ENCODE measurements around the gene AHRR.
"Not testable (repeated sequence)": the region's sequence is repeated elsewhere in the genome, so short reads cannot be mapped to it uniquely, and the experiment has no call there.

Gene AHRR

GRCh38 chr5:399296-400281 lies 78.1 kb downstream of the AHRR start:
- H3K4me3 ChIP-seq (ENCODE audit: low read depth, low read length): peak overlapping the region; percentile 36
- no peak overlapping the region for H3K27ac ChIP-seq
- H3K4me2 ChIP-seq (ENCODE audit: low read length): peak overlapping the region; percentile 55
- no peaks in the 10 kb centered on the region for H3K79me2 ChIP-seq
- peak overlapping the region; percentile 5 for H2AFZ ChIP-seq
- no peaks in the 10 kb centered on the region for H3K9me3 ChIP-seq (ENCODE audit: control insufficient read depth, low read length)
- no peaks in the 10 kb centered on the region for H3K4me1 ChIP-seq
- TF ChIP-seq CTCF (IDR thresholded peaks at IDR 0.05): no peak
- H3K9ac ChIP-seq: no peak overlapping the region
- H3K36me3 ChIP-seq (ENCODE audit: control insufficient read depth, insufficient read depth, low read length): no peaks in the 10 kb centered on the region
- H3K27me3 ChIP-seq (ENCODE audit: control insufficient read depth, insufficient read depth, low read length): no peaks in the 10 kb centered on the region

- H2AFZ ChIP-seq: peak overlapping the region; percentile 5
- no peaks in the 10 kb centered on the region for H3K4me1 ChIP-seq
- no peak for TF ChIP-seq CTCF (IDR thresholded peaks at IDR 0.05)
- H3K9me3 ChIP-seq (ENCODE audit: control insufficient read depth, low read length): no peaks in the 10 kb centered on the region
- no peak overlapping the region for H3K9ac ChIP-seq
- no peaks in the 10 kb centered on the region for H3K36me3 ChIP-seq (ENCODE audit: control insufficient read depth, insufficient read depth, low read length)
- peak overlapping the region; percentile 55 for H3K4me2 ChIP-seq (ENCODE audit: low read length)
- peak overlapping the region; percentile 36 for H3K4me3 ChIP-seq (ENCODE audit: low read depth, low read length)
- H3K27me3 ChIP-seq (ENCODE audit: control insufficient read depth, insufficient read depth, low read length): no peaks in the 10 kb centered on the region
- no peaks in the 10 kb centered on the region for H3K79me2 ChIP-seq
- H3K27ac ChIP-seq: no peak overlapping the region
Observed at GRCh38 chr5:400282-401145, 79.0 kb downstream of the AHRR start.

DNA sequence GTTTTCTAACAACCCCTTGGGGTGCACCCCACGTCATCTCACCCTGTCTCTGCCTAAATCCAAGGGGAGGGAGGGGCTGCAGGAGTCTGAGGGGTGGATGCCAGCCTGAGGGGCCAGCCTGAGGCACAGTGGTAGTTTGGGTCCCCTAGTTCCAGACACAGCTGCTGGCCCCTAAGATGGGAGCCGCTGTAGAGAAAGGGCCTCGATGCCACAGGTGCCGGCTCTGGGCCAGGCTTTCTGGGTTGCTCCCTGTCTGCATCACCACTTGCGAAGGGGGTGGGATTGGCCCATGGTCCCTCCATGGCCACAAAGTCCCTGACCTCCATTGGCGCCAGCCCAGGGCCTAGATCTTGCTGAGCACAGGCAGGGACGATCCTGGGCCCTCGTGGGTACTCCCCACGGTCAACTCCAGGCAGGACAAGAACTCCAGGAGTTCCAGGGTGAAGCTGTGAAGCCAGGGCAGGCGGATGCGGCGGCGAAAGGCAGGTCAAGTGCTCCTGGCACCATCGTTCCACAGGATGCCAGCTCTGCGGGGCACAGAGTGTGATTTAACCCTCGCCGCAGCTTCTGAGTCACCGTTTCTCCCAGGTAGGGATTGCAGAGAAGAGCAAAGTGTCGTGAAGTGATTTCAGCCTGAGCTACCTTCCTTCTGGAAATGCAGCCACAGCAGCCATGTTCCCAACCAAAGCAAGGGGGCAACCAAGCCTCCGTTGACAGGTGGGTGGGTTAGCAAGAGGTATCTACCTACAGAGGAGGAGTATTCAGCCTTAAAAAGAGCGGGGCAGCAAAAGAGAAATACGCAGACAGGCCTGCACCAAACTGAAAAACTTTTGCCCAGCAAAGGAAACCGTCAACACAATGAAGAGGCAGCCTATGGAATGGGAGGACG lies 79.9 kb downstream of the AHRR start:
- no peaks in the 10 kb centered on the region for H3K79me2 ChIP-seq
- H3K4me3 ChIP-seq (ENCODE audit: low read depth, low read length): no peak overlapping the region
- no peak overlapping the region for H2AFZ ChIP-seq
- no peaks in the 10 kb centered on the region for H3K9me3 ChIP-seq (ENCODE audit: control insufficient read depth, low read length)
- no peak overlapping the region for H3K27ac ChIP-seq
- TF ChIP-seq CTCF (IDR thresholded peaks at IDR 0.05): no peak
- no peaks in the 10 kb centered on the region for H3K36me3 ChIP-seq (ENCODE audit: control insufficient read depth, insufficient read depth, low read length)
- H3K4me1 ChIP-seq: no peaks in the 10 kb centered on the region
- H3K27me3 ChIP-seq (ENCODE audit: control insufficient read depth, insufficient read depth, low read length): no peaks in the 10 kb centered on the region
- no peak overlapping the region for H3K9ac ChIP-seq
- H3K4me2 ChIP-seq (ENCODE audit: low read length): no peak overlapping the region

DNA sequence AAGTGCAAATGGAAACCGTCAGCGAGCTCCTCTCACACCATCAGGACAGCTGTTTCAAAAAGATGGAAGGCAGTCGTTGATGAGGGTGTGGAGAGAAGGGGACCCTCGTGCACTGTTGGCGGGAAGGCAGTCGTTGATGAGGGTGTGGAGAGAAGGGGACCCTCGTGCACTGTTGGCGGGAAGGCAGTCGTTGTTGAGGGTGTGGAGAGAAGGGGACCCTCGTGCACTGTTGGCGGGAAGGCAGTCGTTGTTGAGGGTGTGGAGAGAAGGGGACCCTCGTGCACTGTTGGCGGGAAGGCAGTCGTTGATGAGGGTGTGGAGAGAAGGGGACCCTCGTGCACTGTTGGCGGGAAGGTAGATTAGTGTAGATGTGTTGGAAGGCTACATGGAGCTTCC lies 80.7 kb downstream of the AHRR start:
- not testable (repeated sequence) for H3K9ac ChIP-seq; H3K27me3 ChIP-seq (ENCODE audit: control insufficient read depth, insufficient read depth, low read length); H3K79me2 ChIP-seq; H2AFZ ChIP-seq; H3K4me1 ChIP-seq; H3K36me3 ChIP-seq (ENCODE audit: control insufficient read depth, insufficient read depth, low read length); H3K9me3 ChIP-seq (ENCODE audit: control insufficient read depth, low read length); H3K4me2 ChIP-seq (ENCODE audit: low read length); H3K4me3 ChIP-seq (ENCODE audit: low read depth, low read length); H3K27ac ChIP-seq
